NCI-H524 treated with DMSO at 0.1 percent for 48 hours (cell line): ENCODE data around the gene URB1.
"Not testable (repeated sequence)": the region's sequence is repeated elsewhere in the genome, so short reads cannot be mapped to it uniquely, and the experiment has no call there.

Source experiments
- DNase-seq: peaks from one replicate; lab custom pipeline; 2025; lab: John Stamatoyannopoulos, UW

Gene URB1

DNA sequence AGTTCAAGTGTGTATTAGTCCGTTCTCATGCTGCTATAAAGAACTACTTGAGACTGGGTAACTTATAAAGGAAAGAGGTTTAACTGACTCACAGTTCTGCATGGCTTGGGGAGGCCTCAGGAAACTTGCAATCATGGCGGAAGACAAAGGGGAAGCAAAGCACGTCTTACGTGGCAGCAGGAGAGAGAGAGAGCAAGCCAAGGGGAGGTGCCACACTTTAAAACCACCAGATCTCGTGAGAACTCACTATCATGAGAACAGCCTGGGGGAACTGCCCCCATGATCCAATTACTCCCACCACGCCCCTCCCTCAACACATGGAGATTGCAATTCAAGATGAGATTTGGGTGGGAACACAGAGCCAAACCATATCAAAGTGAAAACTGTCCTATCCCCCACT is 109.8 kb downstream of the URB1 start:
- DNase-seq: no peak

DNA sequence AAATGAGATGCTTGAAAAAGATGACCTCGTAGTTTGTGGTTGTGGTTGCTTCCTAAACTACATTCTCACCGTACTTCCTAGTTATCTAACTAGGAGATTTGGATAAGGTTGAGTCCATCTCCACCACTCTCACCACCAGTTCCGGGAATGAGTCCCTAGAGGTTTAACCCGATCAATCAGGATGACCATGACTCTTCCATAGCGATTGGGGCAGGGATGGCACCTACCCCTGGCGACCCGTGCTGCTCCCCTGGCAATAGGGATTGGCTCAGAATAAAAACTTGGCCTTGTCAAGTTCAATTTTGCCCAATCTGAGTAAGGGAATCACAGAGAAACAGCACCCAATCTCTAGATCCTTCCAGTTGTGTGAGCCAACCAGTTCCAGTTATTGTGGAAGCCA is 111.3 kb downstream of the URB1 start:
- DNase-seq: no peak

DNA sequence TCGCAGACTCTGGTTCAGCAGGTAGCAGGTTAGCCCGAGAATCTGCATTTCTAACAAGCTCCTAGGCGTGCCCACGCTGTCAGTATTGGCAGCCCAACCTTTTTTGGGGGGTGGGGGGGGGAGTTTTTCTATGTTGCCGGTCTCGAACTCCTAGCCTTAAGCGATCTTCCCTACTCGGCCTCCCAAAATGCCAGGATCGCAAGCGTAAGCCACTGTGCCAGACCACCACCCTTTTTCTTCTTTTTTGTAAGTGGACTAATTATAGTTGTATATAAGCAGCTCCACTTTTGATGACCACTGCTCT is 113.5 kb downstream of the URB1 start:
- no peak for DNase-seq

DNA sequence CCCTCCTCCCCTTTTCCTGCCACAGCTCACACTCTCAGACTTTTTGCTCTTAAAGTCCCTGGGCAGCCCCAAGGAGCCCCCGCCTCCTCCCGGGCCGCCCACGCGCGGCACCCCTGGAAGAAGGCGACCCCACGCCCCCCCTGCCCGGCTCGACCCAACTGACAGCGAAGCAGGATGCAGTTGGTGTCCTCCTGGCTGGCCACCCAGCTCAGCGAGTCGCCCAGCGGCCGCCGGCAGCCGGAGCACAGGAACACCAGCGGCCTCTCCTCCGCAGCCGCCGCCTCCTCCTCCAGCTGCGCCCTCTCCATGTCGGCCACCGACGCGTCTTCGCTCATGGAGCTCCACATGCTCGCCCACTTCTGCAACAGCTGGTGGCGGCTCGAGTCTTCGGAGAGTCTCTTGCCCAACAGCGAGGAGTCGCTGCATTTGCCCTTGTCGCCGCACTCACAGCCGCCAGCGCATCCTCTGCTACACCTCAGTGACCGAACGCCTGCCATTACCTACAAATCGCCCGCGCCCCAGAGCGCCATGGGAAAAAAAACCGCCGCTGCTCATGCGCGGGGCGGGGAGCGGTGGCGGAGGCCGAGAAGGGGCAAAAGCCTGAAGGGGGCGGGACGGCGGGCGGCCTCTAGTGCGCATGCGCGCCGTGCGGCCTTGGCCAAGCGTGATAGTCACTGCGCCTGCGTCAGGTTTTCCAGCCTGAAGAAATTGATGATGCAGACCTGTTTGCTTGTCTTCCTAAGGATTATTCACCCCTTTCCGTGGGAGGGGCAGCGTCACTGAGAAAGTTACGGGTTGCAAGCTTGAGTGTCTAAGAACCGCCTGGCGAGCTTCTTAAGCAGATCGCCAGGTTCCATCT is 114.1 kb downstream of the URB1 start, which contains the start of gene MIS18A:
TSS of gene MIS18A (minus strand) at position 532 of the 859 bp plus-strand sequence. CDS start at position 497, 35 bp downstream.
- peak; percentile 83 for DNase-seq

DNA sequence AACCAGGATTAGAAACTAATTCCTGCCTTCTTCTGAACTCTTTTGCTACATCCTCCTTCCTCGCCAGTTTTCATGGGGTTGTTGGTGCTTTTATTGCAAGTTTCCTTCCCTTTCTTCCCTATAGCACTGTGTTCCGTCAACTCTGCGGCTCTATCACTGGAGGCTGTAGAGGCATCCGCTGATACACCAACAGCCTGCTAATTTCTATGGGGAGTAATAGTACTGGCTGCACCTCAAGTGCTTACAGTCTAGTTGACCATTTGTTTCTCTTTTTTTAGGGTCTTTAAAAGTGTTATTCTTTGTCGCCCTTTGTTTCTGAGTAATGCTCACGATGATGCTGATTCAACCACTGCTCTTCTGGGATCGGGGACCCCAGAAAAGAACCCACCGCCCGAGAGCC is 114.7 kb downstream of the URB1 start:
- DNase-seq: no peak

DNA sequence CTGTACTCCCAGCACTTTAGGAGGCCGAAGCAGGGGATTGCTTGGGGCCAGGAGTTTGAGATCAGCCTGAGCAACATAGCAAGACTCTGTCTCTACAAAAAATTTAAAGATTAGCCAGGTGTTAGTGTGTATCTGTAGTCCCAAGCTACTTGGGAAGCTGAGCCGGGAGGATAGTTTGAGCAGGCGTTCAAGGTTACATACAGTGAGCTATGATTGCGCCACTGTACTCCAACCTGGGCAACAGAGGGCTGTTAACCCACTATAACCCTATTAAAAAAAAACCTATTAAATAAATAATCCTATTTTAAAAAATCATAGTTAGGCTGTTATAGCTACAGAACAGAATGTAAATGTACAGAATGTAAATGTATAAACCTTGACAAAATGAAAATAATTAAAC is 116.1 kb downstream of the URB1 start:
- DNase-seq: no peak

DNA sequence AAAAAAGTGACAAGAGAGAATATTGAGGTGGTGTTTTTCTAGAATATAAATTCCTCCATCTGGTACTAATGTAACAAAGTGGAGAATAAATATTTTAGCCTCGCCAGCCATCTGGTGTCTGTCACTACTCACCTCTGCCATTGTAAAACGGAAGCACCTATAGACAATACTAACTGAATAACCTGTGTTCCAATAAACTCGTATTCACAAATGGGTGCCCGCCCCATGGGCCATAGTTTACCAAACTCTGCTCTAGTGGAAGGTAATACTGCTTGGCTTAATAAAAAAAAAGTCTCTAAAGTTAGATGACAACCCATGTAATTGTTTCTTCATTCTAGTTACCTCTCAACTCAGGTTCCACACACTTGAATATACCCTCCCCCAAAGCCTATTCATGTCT is 122.1 kb downstream of the URB1 start:
- peak; percentile 89 for DNase-seq

DNA sequence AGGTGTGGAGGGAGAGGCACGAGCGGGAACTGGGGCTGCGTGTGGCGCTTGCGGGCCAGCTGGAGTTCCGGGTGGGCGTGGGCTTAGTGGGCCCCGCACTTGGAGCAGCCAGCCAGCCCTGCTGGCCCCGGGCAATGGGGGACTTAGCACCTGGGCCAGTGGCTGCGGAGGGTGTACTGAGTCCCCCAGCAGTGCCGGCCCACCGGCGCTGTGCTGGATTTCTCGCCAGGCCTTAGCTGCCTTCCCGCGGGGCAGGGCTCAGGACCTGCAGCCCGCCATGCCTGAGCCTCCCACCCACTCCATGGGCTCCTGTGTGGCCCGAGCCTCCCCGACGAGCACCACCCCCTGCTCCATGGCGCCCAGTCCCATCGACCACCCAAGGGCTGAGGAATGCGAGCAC is 127.5 kb downstream of the URB1 start:
- DNase-seq: not testable (repeated sequence)

DNA sequence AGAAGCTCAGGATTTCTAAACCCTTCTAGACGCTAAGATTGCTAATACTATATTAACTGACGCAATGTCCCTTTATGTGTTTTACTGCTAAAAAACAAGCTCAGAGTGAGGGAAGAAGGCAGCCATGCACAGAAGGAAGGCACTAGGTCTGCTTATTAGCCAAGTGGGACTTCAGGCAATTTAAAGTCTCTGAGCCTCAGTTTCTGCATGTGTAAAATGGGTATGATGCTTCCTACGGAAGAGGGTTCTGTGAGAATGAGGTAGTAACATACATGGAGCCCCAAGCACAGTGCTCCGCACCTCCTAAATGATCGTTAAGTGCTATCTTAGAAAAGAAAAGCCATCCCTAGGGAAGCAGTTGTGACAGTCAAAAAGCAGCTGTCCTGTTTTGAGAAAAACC is 130.9 kb downstream of the URB1 start:
- DNase-seq: no peak
